H1 (cell line): Measurements from ENCODE around the gene TRIM29. TPM values are rescaled to one million over a fixed set of nuclear protein-coding genes. Genes with fewer than 3 reads are reported as not detected.

Source experiments
- SIRT6 ChIP-seq: IDR thresholded peaks from one replicate; pipeline ENCODE4 v1.7.1; 2012; ENCODE audit warnings: low read length, inconsistent platforms
- polyA plus RNA-seq, 7 experiments: library from polyadenylated mRNA; depleted of rRNA in 3 of 7; stranded (reverse) in 5 of 7; unstranded in 2 of 7; fragments of >200 nt in 5 of 7; fragments of 200-250 nt in 2 of 7; gene quantifications; 1 replicate in 5 of 7; 2 replicates in 1 of 7; 4 replicates in 1 of 7; pipeline versions ENCODE4 v1.2.1 to v1.2.3, GENCODE V29; 2011 to 2013; ENCODE audit warnings: missing spikeins in 2 of 7, mixed read lengths in 2 of 7
- total RNA-seq: library from RNA; stranded (reverse); fragmentation: NEBNext Ultra II Directional; extraction: Animal tissue kit (Norgen Biotek cat#: 25700); gene quantifications from 2 replicates; pipeline ENCODE4 v1.2.1, GENCODE V29; 2021

The TRIM29 gene
- total and polyA plus RNA-seq, 2 of the 8 experiments (the other 6 are each of a cell fraction or from before 2014, with no cell fraction given) = 0.17 to 0.43 TPM

DNA sequence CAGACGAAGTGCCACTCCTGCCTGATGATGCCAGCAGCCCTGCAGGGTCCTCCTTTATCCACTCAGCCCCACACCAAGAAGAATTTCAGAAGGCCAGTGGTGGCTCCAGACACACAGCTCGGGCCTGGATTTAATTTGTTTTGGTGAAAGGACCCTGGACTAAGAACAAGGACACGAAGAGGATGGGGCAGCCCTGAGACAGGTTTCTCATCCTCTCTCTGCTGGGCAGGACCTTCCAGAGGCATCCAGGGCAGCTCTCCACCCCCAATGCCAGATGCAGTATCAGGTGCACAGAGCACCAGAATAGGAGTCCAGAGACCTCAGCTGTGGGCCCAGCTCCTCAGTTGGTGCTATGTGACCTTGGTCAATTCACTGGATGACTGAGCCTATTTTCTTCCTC lies 72.0 kb downstream of the TRIM29 start (continued):
- no peak for TF ChIP-seq SIRT6
- TF ChIP-seq, all 59 proteins: peak for 0
